Measurements from ENCODE around the gene CT45A5. TPM values are rescaled to one million over a fixed set of nuclear protein-coding genes. Genes with fewer than 3 reads are reported as not detected.
A peak's percentile ranks its signal among the peaks of the same experiment; 100 is the strongest.
"Not testable (repeated sequence)": the region's sequence is repeated elsewhere in the genome, so short reads cannot be mapped to it uniquely, and the experiment has no call there.

The CT45A5 gene
- not detected for total RNA-seq
- polyA plus RNA-seq: not detected
- long read RNA-seq, donor 1: 0 reads
- long read RNA-seq, donor 2: 0 reads
- long read RNA-seq, donor 3: 0 reads
- long read RNA-seq, donor 4: 0 reads

GRCh38 chrX:135785403-135785802 is at the start of gene CT45A5:
Gene CT45A5, minus strand, starts transcription at chrX:135785503. Its CDS starts 3,774 bp downstream, at chrX:135781729.
- H3K27me3 ChIP-seq (ENCODE audit: control insufficient read depth, insufficient read depth); H3K4me3 ChIP-seq (ENCODE audit: low read length); H3K9me3 ChIP-seq (ENCODE audit: control insufficient read depth, low read length); intact Hi-C loops (cut with DNase I); H3K27ac ChIP-seq (ENCODE audit: low read length); ATAC-seq; DNase-seq; H3K4me1 ChIP-seq (ENCODE audit: control insufficient read depth, insufficient read depth, low read length): not testable (repeated sequence)
- no CpG with 5 or more reads among the region's 16 CpGs for WGBS

GRCh38 chrX:135819912-135820311 is 34.6 kb upstream of the CT45A5 start, which contains the start of gene CT45A2:
Gene CT45A2, minus strand, starts transcription at chrX:135820012. Its CDS starts 3,747 bp downstream, at chrX:135816265.
- WGBS: no CpG with 5 or more reads among the region's 17 CpGs
- DNase-seq; H3K9me3 ChIP-seq (ENCODE audit: control insufficient read depth, low read length); H3K4me1 ChIP-seq (ENCODE audit: control insufficient read depth, insufficient read depth, low read length); ATAC-seq; H3K27me3 ChIP-seq (ENCODE audit: control insufficient read depth, insufficient read depth); H3K4me3 ChIP-seq (ENCODE audit: low read length); H3K27ac ChIP-seq (ENCODE audit: low read length); intact Hi-C loops (cut with DNase I): not testable (repeated sequence)

- H3K4me1 ChIP-seq (ENCODE audit: control insufficient read depth, insufficient read depth, low read length); H3K27ac ChIP-seq (ENCODE audit: low read length); ATAC-seq; H3K27me3 ChIP-seq (ENCODE audit: control insufficient read depth, insufficient read depth); H3K9me3 ChIP-seq (ENCODE audit: control insufficient read depth, low read length); intact Hi-C loops (cut with DNase I); H3K4me3 ChIP-seq (ENCODE audit: low read length); DNase-seq: not testable (repeated sequence)
- no CpG with 5 or more reads among the region's 16 CpGs for WGBS
These were observed 17.4 kb upstream of the CT45A5 start, which contains the start of gene CT45A6 for GRCh38 chrX:135802687-135803086. Gene CT45A6, minus strand, starts transcription at chrX:135802787. Its CDS starts 3,794 bp downstream, at chrX:135798993.

- H3K27me3 ChIP-seq (ENCODE audit: control insufficient read depth, insufficient read depth); H3K4me1 ChIP-seq (ENCODE audit: control insufficient read depth, insufficient read depth, low read length); DNase-seq; H3K4me3 ChIP-seq (ENCODE audit: low read length); ATAC-seq; H3K27ac ChIP-seq (ENCODE audit: low read length); intact Hi-C loops (cut with DNase I); H3K9me3 ChIP-seq (ENCODE audit: control insufficient read depth, low read length): not testable (repeated sequence)
- WGBS: no CpG with 5 or more reads among the region's 17 CpGs
These were observed 17.2 kb downstream of the CT45A5 start, which contains the start of gene CT45A3 for GRCh38 chrX:135768091-135768490. Gene CT45A3, minus strand, starts transcription at chrX:135768191. Its CDS starts 3,747 bp downstream, at chrX:135764444.

GRCh38 chrX:135744739-135745138 is 40.6 kb downstream of the CT45A5 start:
- H3K9me3 ChIP-seq (ENCODE audit: control insufficient read depth, low read length); H3K4me3 ChIP-seq (ENCODE audit: low read length); ATAC-seq; intact Hi-C loops (cut with DNase I); DNase-seq; H3K27me3 ChIP-seq (ENCODE audit: control insufficient read depth, insufficient read depth); H3K27ac ChIP-seq (ENCODE audit: low read length); H3K4me1 ChIP-seq (ENCODE audit: control insufficient read depth, insufficient read depth, low read length): not testable (repeated sequence)
- WGBS: 90% methylated on average over 3 of the region's 4 CpGs

GRCh38 chrX:135741192-135741715 is 44.0 kb downstream of the CT45A5 start:
- ATAC-seq: no peak
- 88% methylated on average over 23 of the region's 23 CpGs for whole genome bisulfite sequencing
- DNase-seq: peak in 2 of 3 donors; percentile 14 to 21
- Histone ChIP-seq H3K9me3 (ENCODE audit: control insufficient read depth, low read length) (no peaks in the 10 kb centered on the region), H3K27me3 (ENCODE audit: control insufficient read depth, insufficient read depth) (no peaks in the 10 kb centered on the region), H3K27ac (ENCODE audit: low read length) (no peak overlapping the region), H3K4me1 (ENCODE audit: control insufficient read depth, insufficient read depth, low read length) (no peaks in the 10 kb centered on the region), H3K4me3 (ENCODE audit: low read length) (no peak overlapping the region)
- intact Hi-C loops (cut with DNase I): no loop called here

GRCh38 chrX:135740681-135741149 is 44.6 kb downstream of the CT45A5 start:
- H3K27me3 ChIP-seq (ENCODE audit: control insufficient read depth, insufficient read depth): no peaks in the 10 kb centered on the region
- H3K27ac ChIP-seq (ENCODE audit: low read length): no peak overlapping the region
- H3K9me3 ChIP-seq (ENCODE audit: control insufficient read depth, low read length): no peaks in the 10 kb centered on the region
- H3K4me1 ChIP-seq (ENCODE audit: control insufficient read depth, insufficient read depth, low read length): no peaks in the 10 kb centered on the region
- no peak for ATAC-seq
- peak in 2 of 3 donors; percentile 28 to 44 for DNase-seq
- intact Hi-C loops (cut with DNase I): no loop called here
- H3K4me3 ChIP-seq (ENCODE audit: low read length): no peak overlapping the region
- 60% methylated on average over 18 of the region's 18 CpGs for WGBS

GRCh38 chrX:135737366-135738071 is 47.8 kb downstream of the CT45A5 start:
- Histone ChIP-seq H3K27ac (ENCODE audit: low read length) (no peak overlapping the region), H3K4me1 (ENCODE audit: control insufficient read depth, insufficient read depth, low read length) (no peaks in the 10 kb centered on the region), H3K4me3 (ENCODE audit: low read length) (no peak overlapping the region), H3K9me3 (ENCODE audit: control insufficient read depth, low read length) (no peaks in the 10 kb centered on the region), H3K27me3 (ENCODE audit: control insufficient read depth, insufficient read depth) (no peaks in the 10 kb centered on the region)
- DNase-seq: no peak
- intact Hi-C loops (cut with DNase I): no loop called here
- 36% methylated on average over 4 of the region's 4 CpGs for WGBS
- no peak for ATAC-seq

GRCh38 chrX:135734666-135735065 is 50.6 kb downstream of the CT45A5 start:
- H3K27me3 ChIP-seq (ENCODE audit: control insufficient read depth, insufficient read depth); H3K9me3 ChIP-seq (ENCODE audit: control insufficient read depth, low read length); ATAC-seq; H3K27ac ChIP-seq (ENCODE audit: low read length); DNase-seq; H3K4me1 ChIP-seq (ENCODE audit: control insufficient read depth, insufficient read depth, low read length); intact Hi-C loops (cut with DNase I); H3K4me3 ChIP-seq (ENCODE audit: low read length): not testable (repeated sequence)
- WGBS: 75% methylated on average over 5 of the region's 5 CpGs

Measured in right cardiac atrium (tissue), 5 donors.